RWPE2 (cell line): ENCODE results near the gene TNFRSF14.

Experiments
- ATAC-seq: fragments of 200-7000 bp; cut with Tn5 transposase; 3 replicates; pipeline ENCODE4 v1.9.1; 2021; ENCODE audit warnings: low read depth
- DNase-seq: peaks from one replicate; pipeline ENCODE4 v3.0.0-alpha.2; 2020; ENCODE audit warnings: low spot score
- H3K27ac ChIP-seq: fragments of 450-650 bp; 2 replicates; pipeline ENCODE4 v1.5.1; 2017; ENCODE audit warnings: mild to moderate bottlenecking; ENCODE audit not compliant: poor library complexity, severe bottlenecking
- H3K27me3 ChIP-seq: fragments of 250-450 bp; sonication (Bioruptor Pico); 2 replicates; pipeline ENCODE4 v1.5.1; 2021; ENCODE audit warnings: mild to moderate bottlenecking, moderate library complexity; ENCODE audit not compliant: insufficient read depth, poor library complexity, severe bottlenecking
- H3K36me3 ChIP-seq: fragments of 250-450 bp; sonication (Bioruptor Pico); 2 replicates; pipeline ENCODE4 v1.5.1; 2020; ENCODE audit warnings: low read depth, mild to moderate bottlenecking, moderate library complexity
- H3K4me1 ChIP-seq: fragments of 250-450 bp; sonication (Bioruptor Pico); 2 replicates; pipeline ENCODE4 v1.5.1; 2021; ENCODE audit warnings: mild to moderate bottlenecking, moderate library complexity; ENCODE audit not compliant: insufficient read depth, poor library complexity, severe bottlenecking
- H3K4me3 ChIP-seq: fragments of 250-450 bp; sonication (Bioruptor Pico); 2 replicates; pipeline ENCODE4 v1.5.1; 2021; ENCODE audit warnings: mild to moderate bottlenecking, moderate library complexity; ENCODE audit not compliant: severe bottlenecking
- H3K9me3 ChIP-seq: fragments of 250-450 bp; sonication (Bioruptor Pico); 2 replicates; pipeline ENCODE4 v1.5.1; 2021; ENCODE audit warnings: mild to moderate bottlenecking, moderate library complexity; ENCODE audit not compliant: severe bottlenecking
- CTCF ChIP-seq: fragments of 450-650 bp; IDR thresholded peaks from one replicate; pipeline ENCODE4 v1.5.1; 2017; ENCODE audit warnings: mild to moderate bottlenecking, moderate library complexity; ENCODE audit not compliant: poor library complexity, severe bottlenecking

Gene TNFRSF14

GRCh38 chr1:2610036-2610959 lies 54.1 kb downstream of the TNFRSF14 start:
- no peaks in the 10 kb centered on the region for H3K36me3 ChIP-seq
- H3K27me3 ChIP-seq, result peaks cover 5% of the 10 kb centered on the region
- no peak overlapping the region for H3K4me3 ChIP-seq
- no peaks in the 10 kb centered on the region for H3K4me1 ChIP-seq
- TF ChIP-seq CTCF, result no peak
- ATAC-seq (no peak), DNase-seq (no peak)
- H3K9me3 ChIP-seq, result no peaks in the 10 kb centered on the region
- H3K27ac ChIP-seq, result no peak overlapping the region

- TF ChIP-seq CTCF, result no peak
- Histone ChIP-seq H3K36me3 (no peaks in the 10 kb centered on the region), H3K9me3 (no peaks in the 10 kb centered on the region), H3K4me3 (no peak overlapping the region), H3K27ac (no peak overlapping the region), H3K4me1 (no peaks in the 10 kb centered on the region), H3K27me3 (peaks cover 5% of the 10 kb centered on the region)
- peak; percentile 83 for ATAC-seq
- peak; percentile 77 for DNase-seq
Measured at GRCh38 chr1:2611031-2611501, 54.9 kb downstream of the TNFRSF14 start.

- no peak overlapping the region for H3K27ac ChIP-seq
- no peak for DNase-seq
- H3K9me3 ChIP-seq, result no peaks in the 10 kb centered on the region
- H3K4me3 ChIP-seq, result no peak overlapping the region
- H3K4me1 ChIP-seq, result no peaks in the 10 kb centered on the region
- ATAC-seq, result no peak
- no peak for TF ChIP-seq CTCF
- H3K36me3 ChIP-seq, result no peaks in the 10 kb centered on the region
- H3K27me3 ChIP-seq, result peaks cover 5% of the 10 kb centered on the region
Measured at GRCh38 chr1:2611621-2612437, 55.7 kb downstream of the TNFRSF14 start.

- Histone ChIP-seq H3K36me3 (no peaks in the 10 kb centered on the region), H3K27ac (no peak overlapping the region), H3K27me3 (peaks cover 5% of the 10 kb centered on the region), H3K4me3 (no peak overlapping the region), H3K4me1 (no peaks in the 10 kb centered on the region), H3K9me3 (no peaks in the 10 kb centered on the region)
- TF ChIP-seq CTCF, result no peak
- DNase-seq, result peak; percentile 47
- no peak for ATAC-seq
Measured at GRCh38 chr1:2612591-2613365, 56.6 kb downstream of the TNFRSF14 start.
